PC-3 (cell line): Measurements from ENCODE around the gene NT5DC3. TPM values are rescaled to one million over a fixed set of nuclear protein-coding genes. Genes with fewer than 3 reads are reported as not detected.

Experiments used
- ATAC-seq: fragments of 200-7000 bp; cut with Tn5 transposase; 2 replicates; pipeline ENCODE4 v1.9.1; 2020; ENCODE audit warnings: mild to moderate bottlenecking, moderate library complexity
- BruUV-seq: library from RNA; stranded (reverse); fragments of 400-500 nt; replicated peaks from 2 replicates; lab custom pipeline; 2021; lab: Mats Ljungman, UMichigan
- CTCF ChIA-PET: fragments of 300-600 bp; sonication (Branson Sonifier 250); formaldehyde crosslinking; loops from one replicate; lab custom pipeline; 2022; ENCODE audit warnings: antibody characterized with exemption; lab: Charles Lee
- POLR2A ChIA-PET: fragments of 300-600 bp; sonication (Branson Sonifier 250); formaldehyde crosslinking; loops from one replicate; lab custom pipeline; 2022; ENCODE audit warnings: antibody characterized with exemption; ENCODE audit not compliant: unreplicated experiment; lab: Charles Lee
- DNase-seq: peaks from one replicate; pipeline ENCODE4 v3.0.0-alpha.2; 2015
- H2AFZ ChIP-seq: fragments of 300-600 bp; sonication (generic); 2 replicates; pipeline ENCODE4 v1.6.0; 2016; ENCODE audit warnings: antibody characterized with exemption, low read length
- H3F3A ChIP-seq: fragments of 300-600 bp; sonication (generic); one replicate; pipeline ENCODE4 v1.6.0; 2017; ENCODE audit warnings: antibody characterized with exemption, low read length, control low read depth, mild to moderate bottlenecking; ENCODE audit not compliant: unreplicated experiment
- H3K27ac ChIP-seq: fragments of 300-600 bp; sonication (generic); 2 replicates; pipeline ENCODE4 v1.5.1; 2016; ENCODE audit warnings: mild to moderate bottlenecking, low read length
- H3K27me3 ChIP-seq: fragments of 300-600 bp; sonication (generic); 2 replicates; pipeline ENCODE4 v1.6.1; 2016; ENCODE audit warnings: low read length, mixed read lengths
- H3K36me3 ChIP-seq: fragments of 300-600 bp; sonication (generic); 2 replicates; pipeline ENCODE4 v1.6.1; 2016; ENCODE audit warnings: low read depth, mixed run types, low read length, mixed read lengths
- H3K4me1 ChIP-seq: fragments of 300-600 bp; sonication (generic); 2 replicates; pipeline ENCODE4 v1.5.1; 2016; ENCODE audit warnings: low read length; ENCODE audit not compliant: insufficient read depth
- H3K4me2 ChIP-seq: fragments of 300-600 bp; sonication (generic); 2 replicates; pipeline ENCODE4 v1.6.0; 2016; ENCODE audit warnings: low read length
- H3K4me3 ChIP-seq: fragments of 300-600 bp; sonication (generic); 2 replicates; pipeline ENCODE4 v1.5.1; 2016; ENCODE audit warnings: mild to moderate bottlenecking, low read length, mixed read lengths
- H3K79me2 ChIP-seq: fragments of 300-600 bp; sonication (generic); 2 replicates; pipeline ENCODE4 v1.6.1; 2017; ENCODE audit warnings: low read length, mixed read lengths
- H3K9ac ChIP-seq: fragments of 300-600 bp; sonication (generic); 2 replicates; pipeline ENCODE4 v1.6.0; 2016; ENCODE audit warnings: mild to moderate bottlenecking, low read length
- H3K9me2 ChIP-seq: fragments of 300-600 bp; sonication (generic); replicated peaks from 2 replicates; pipeline ENCODE4 v1.6.1; 2016; ENCODE audit warnings: mixed run types, low read length, mixed read lengths
- H3K9me3 ChIP-seq: fragments of 300-600 bp; sonication (generic); 2 replicates; pipeline ENCODE4 v1.6.1; 2016; ENCODE audit warnings: low read length, mixed read lengths
- H4K20me1 ChIP-seq: fragments of 300-600 bp; sonication (generic); 2 replicates; pipeline ENCODE4 v1.6.1; 2016; ENCODE audit warnings: low read length, mixed read lengths
- EZH2 ChIP-seq: fragments of 300-600 bp; sonication (generic); IDR thresholded peaks from one replicate; pipeline ENCODE4 v1.6.1; 2017; ENCODE audit warnings: antibody characterized with exemption, mild to moderate bottlenecking, low read length; ENCODE audit not compliant: unreplicated experiment
- EZH2phosphoT487 ChIP-seq: fragments of 300-600 bp; sonication (generic); IDR thresholded peaks from 2 replicates; pipeline ENCODE4 v1.6.1; 2018; ENCODE audit warnings: mild to moderate bottlenecking, antibody characterized with exemption, low read length, borderline replicate concordance
- intact Hi-C: fragments of 100-400 bp; cut with micrococcal nuclease; formaldehyde crosslinking; loops from 2 replicates; pipeline ENCODE4 v1.9.0; 2023
- total RNA-seq: library from RNA; depleted of rRNA; stranded (reverse); fragments of >200 nt; gene quantifications from 2 replicates; pipeline ENCODE4 v1.2.3, GENCODE V29; 2014
- TF ChIP-seq, protein P1 (sequence below): fragments of 300-600 bp; sonication (generic); conservative IDR thresholded peaks from 2 replicates; pipeline ENCODE4 v1.5.1; 2017; ENCODE audit warnings: antibody characterized with exemption, low read depth, mild to moderate bottlenecking, low read length

The NT5DC3 gene
- total RNA-seq, 1 experiment from 2014 or later, result 15.7 TPM

DNA sequence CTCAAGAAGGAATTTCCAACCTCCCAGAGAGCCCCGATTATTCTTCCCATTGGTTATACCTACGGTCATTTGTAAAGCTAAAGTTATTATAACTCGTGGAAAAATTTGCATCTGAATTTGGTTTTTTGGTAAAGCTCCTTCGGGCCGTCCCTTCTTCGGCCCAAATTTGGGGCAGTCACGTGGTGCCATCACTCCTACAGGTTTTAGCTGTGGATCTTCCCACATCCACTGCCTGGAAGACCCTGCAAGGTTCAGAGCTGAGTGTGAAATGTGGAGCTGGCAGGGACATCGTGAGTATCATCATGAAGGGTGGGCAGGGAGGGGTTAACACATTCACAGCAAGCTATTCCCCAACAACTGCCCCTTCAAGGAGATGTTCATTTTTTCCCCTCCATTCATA lies 105.7 kb downstream of the NT5DC3 start:
- ChIA-PET POLR2A (no interaction called here), CTCF (no interaction called here)
- H3K27ac ChIP-seq, result no peak overlapping the region
- H3K4me3 ChIP-seq, result no peak overlapping the region
- H2AFZ ChIP-seq, result no peak overlapping the region
- intact Hi-C loops, result no loop called here
- H3K27me3 ChIP-seq, result peaks cover 24% of the 10 kb centered on the region
- TF ChIP-seq EZH2 (no peak), EZH2phosphoT487 (no peak)
- TF ChIP-seq, protein P1, sequence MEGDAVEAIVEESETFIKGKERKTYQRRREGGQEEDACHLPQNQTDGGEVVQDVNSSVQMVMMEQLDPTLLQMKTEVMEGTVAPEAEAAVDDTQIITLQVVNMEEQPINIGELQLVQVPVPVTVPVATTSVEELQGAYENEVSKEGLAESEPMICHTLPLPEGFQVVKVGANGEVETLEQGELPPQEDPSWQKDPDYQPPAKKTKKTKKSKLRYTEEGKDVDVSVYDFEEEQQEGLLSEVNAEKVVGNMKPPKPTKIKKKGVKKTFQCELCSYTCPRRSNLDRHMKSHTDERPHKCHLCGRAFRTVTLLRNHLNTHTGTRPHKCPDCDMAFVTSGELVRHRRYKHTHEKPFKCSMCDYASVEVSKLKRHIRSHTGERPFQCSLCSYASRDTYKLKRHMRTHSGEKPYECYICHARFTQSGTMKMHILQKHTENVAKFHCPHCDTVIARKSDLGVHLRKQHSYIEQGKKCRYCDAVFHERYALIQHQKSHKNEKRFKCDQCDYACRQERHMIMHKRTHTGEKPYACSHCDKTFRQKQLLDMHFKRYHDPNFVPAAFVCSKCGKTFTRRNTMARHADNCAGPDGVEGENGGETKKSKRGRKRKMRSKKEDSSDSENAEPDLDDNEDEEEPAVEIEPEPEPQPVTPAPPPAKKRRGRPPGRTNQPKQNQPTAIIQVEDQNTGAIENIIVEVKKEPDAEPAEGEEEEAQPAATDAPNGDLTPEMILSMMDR, result no peak
- no peaks in the 10 kb centered on the region for H3K36me3 ChIP-seq
- ATAC-seq (no peak), DNase-seq (no peak)
- no TSS peak for BruUV-seq
- H3K9me3 ChIP-seq, result no peaks in the 10 kb centered on the region
- no peaks in the 10 kb centered on the region for H3F3A ChIP-seq
- H3K9me2 ChIP-seq, result no peaks in the 10 kb centered on the region
- H3K9ac ChIP-seq, result no peak overlapping the region
- no peaks in the 10 kb centered on the region for H4K20me1 ChIP-seq
- H3K4me1 ChIP-seq, result no peaks in the 10 kb centered on the region
- no peaks in the 10 kb centered on the region for H3K79me2 ChIP-seq
- H3K4me2 ChIP-seq, result no peak overlapping the region

DNA sequence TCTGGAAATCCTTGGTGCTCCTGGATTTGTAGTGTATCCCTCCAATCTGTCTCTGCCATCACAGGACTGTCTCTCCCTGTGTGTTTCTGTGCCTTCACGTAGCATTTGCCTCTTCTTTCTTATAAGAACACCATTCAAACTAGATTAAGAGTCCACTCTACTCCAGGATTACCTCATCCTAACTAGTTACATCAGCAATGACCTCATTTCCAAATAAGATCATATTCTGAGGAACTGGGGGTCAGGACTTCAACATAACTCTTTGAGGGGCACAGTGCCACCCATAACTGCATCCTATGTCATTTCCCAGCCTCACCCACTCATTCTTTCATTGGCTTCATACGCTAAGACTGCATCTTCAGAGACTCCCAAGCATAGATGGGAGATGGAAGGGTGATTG lies 106.2 kb downstream of the NT5DC3 start:
- TF ChIP-seq, protein P1, result no peak
- TF ChIP-seq EZH2phosphoT487 (no peak), EZH2 (no peak)
- ChIA-PET CTCF (no interaction called here), POLR2A (no interaction called here)
- H3K9ac ChIP-seq, result no peak overlapping the region
- peaks cover 24% of the 10 kb centered on the region for H3K27me3 ChIP-seq
- ATAC-seq, result no peak
- intact Hi-C loops, result no loop called here
- no peak overlapping the region for H3K4me3 ChIP-seq
- H2AFZ ChIP-seq, result no peak overlapping the region
- no peaks in the 10 kb centered on the region for H3K9me3 ChIP-seq
- no peak for DNase-seq
- H3K4me2 ChIP-seq, result no peak overlapping the region
- BruUV-seq, result no TSS peak
- H3K9me2 ChIP-seq, result no peaks in the 10 kb centered on the region
- no peaks in the 10 kb centered on the region for H4K20me1 ChIP-seq
- H3K79me2 ChIP-seq, result no peaks in the 10 kb centered on the region
- H3K36me3 ChIP-seq, result no peaks in the 10 kb centered on the region
- H3K4me1 ChIP-seq, result no peaks in the 10 kb centered on the region
- H3F3A ChIP-seq, result no peaks in the 10 kb centered on the region
- H3K27ac ChIP-seq, result no peak overlapping the region

DNA sequence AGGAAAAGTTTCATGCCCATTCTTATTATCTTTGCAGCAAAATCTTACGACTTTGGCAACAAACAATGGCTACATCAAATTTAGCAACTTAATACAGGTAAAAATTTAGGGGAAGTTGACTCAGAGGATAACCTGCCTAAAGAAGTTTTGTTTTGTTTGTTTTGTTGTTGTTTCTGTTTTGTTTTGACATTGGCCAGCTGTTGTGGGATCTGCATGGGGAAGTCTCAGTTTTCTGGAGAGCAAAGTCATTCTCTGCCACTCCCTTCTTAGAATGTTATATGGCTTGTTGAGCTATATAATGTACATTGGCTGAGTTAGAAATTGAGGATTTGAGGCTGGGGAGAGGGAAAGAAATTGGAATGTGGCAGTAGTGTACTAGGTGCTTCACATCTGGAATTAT lies 109.5 kb downstream of the NT5DC3 start:
- ChIA-PET POLR2A (no interaction called here), CTCF (no interaction called here)
- Histone ChIP-seq H3K4me2 (no peak overlapping the region), H3K36me3 (no peaks in the 10 kb centered on the region), H3K27ac (no peak overlapping the region), H3F3A (no peaks in the 10 kb centered on the region), H4K20me1 (no peaks in the 10 kb centered on the region), H3K9ac (no peak overlapping the region), H3K9me2 (no peaks in the 10 kb centered on the region), H3K4me3 (no peak overlapping the region), H3K27me3 (peaks cover 24% of the 10 kb centered on the region), H2AFZ (no peak overlapping the region), H3K9me3 (no peaks in the 10 kb centered on the region), H3K79me2 (no peaks in the 10 kb centered on the region), H3K4me1 (no peaks in the 10 kb centered on the region)
- TF ChIP-seq, protein P1, result no peak
- no peak for TF ChIP-seq EZH2
- TF ChIP-seq EZH2phosphoT487, result no peak
- intact Hi-C loops, result no loop called here
- ATAC-seq (no peak), DNase-seq (no peak)
- no TSS peak for BruUV-seq
